T-cell (primary cell): ENCODE data around the gene RAP1GAP2. TPM values are rescaled to one million over a fixed set of nuclear protein-coding genes. Genes with fewer than 3 reads are reported as not detected.

Experiments
- ATAC-seq, 4 experiments: fragments of 200-7000 bp in 3 of 4; fragments of 150-1000 bp in 1 of 4; cut with Tn5 transposase; replicated peaks in 1 of 4; 1 replicate in 3 of 4; 2 replicates in 1 of 4; pipeline ENCODE4 v1.10.0; 2021; ENCODE audit warnings: moderate library complexity in 3 of 4, mild to moderate bottlenecking in 2 of 4, moderate number of reproducible peaks in 1 of 4
- CTCF ChIA-PET, 2 donors: fragments of 300-600 bp; sonication (Branson Sonifier 250); formaldehyde crosslinking; loops; one replicate each; lab custom pipeline; 2022; ENCODE audit warnings: antibody characterized with exemption in 2 of 2; lab: Charles Lee
- POLR2A ChIA-PET, 2 donors: fragments of 300-600 bp; sonication (Branson Sonifier 250); formaldehyde crosslinking; loops; one replicate each; lab custom pipeline; 2022; ENCODE audit warnings: antibody characterized with exemption in 2 of 2; lab: Charles Lee
- DNase-seq, 35 experiments: peaks; one replicate each; pipeline versions ENCODE4 v3.0.0 to v3.0.0-alpha.2; 2013 to 2023
- H3K27ac ChIP-seq: one replicate; pipeline ENCODE4 v1.5.1; 2013; ENCODE audit warnings: low read length
- H3K27me3 ChIP-seq, 2 experiments: replicated peaks in 1 of 2; 1 replicate in 1 of 2; 2 replicates in 1 of 2; pipeline versions ENCODE4 v1.6.1 to v1.7.0; 2013; ENCODE audit warnings: low read length in 1 of 2, mixed read lengths in 1 of 2; ENCODE audit not compliant: control insufficient read depth in 2 of 2, insufficient read depth in 2 of 2; ENCODE audit errors: extremely low read depth in 1 of 2
- H3K36me3 ChIP-seq, 2 donors: 1 replicate in 1 of 2; 2 replicates in 1 of 2; pipeline versions ENCODE4 v1.6.1 to v1.7.0; 2013; ENCODE audit warnings: low read length in 1 of 2; ENCODE audit not compliant: control insufficient read depth in 2 of 2, insufficient read depth in 1 of 2; ENCODE audit errors: extremely low read depth in 1 of 2
- H3K4me1 ChIP-seq, 2 experiments: 1 replicate in 1 of 2; 2 replicates in 1 of 2; pipeline versions ENCODE4 v1.6.1 to v1.7.0; 2013; ENCODE audit warnings: low read length in 2 of 2, mixed read lengths in 1 of 2; ENCODE audit not compliant: insufficient read depth in 2 of 2, control insufficient read depth in 1 of 2; ENCODE audit errors: extremely low read depth in 1 of 2
- H3K4me3 ChIP-seq, 2 donors: 1 replicate in 1 of 2; 2 replicates in 1 of 2; pipeline versions ENCODE4 v1.5.1 to v1.7.0; 2013; ENCODE audit warnings: mild to moderate bottlenecking in 2 of 2, low read length in 1 of 2, moderate library complexity in 1 of 2; ENCODE audit not compliant: control insufficient read depth in 1 of 2; ENCODE audit errors: extremely low read depth in 1 of 2
- H3K9me3 ChIP-seq: 2 replicates; pipeline ENCODE4 v1.7.0; 2013
- H3K27ac Mint-ChIP-seq, 2 donors: one replicate each; pipeline ENCODE4 v1.8.0; 2020 to 2021; ENCODE audit warnings: mild to moderate bottlenecking in 2 of 2, mixed read lengths in 2 of 2
- H3K27me3 Mint-ChIP-seq, 2 donors: one replicate each; pipeline ENCODE4 v1.8.0; 2021 to 2022; ENCODE audit warnings: mixed read lengths in 2 of 2
- H3K36me3 Mint-ChIP-seq: one replicate; pipeline ENCODE4 v1.8.0; 2021; ENCODE audit warnings: mixed read lengths
- H3K4me1 Mint-ChIP-seq, 3 donors: one replicate each; pipeline ENCODE4 v1.8.0; 2020 to 2022; ENCODE audit warnings: mixed read lengths in 3 of 3, mild to moderate bottlenecking in 1 of 3
- H3K4me3 Mint-ChIP-seq, 3 donors: one replicate each; pipeline ENCODE4 v1.8.0; 2020 to 2022; ENCODE audit warnings: mild to moderate bottlenecking in 3 of 3, mixed read lengths in 3 of 3, moderate library complexity in 3 of 3
- H3K9me3 Mint-ChIP-seq, 3 donors: one replicate each; pipeline ENCODE4 v1.8.0; 2020 to 2022; ENCODE audit warnings: mixed read lengths in 3 of 3
- WGBS: methylation state at CpG from one replicate; pipeline ENCODE4 v1.1.5; 2013; ENCODE audit warnings: missing lambda C conversion rate; ENCODE audit not compliant: insufficient coverage; 5-methylcytosine and 5-hydroxymethylcytosine counted together
- total RNA-seq, 35 experiments: library from RNA in 6 of 35; stranded (reverse) in 6 of 35; fragments of 120-200 nt in 1 of 35; gene quantifications; one replicate each; pipeline versions ENCODE4 v1.2.1 to v1.2.4 and lab custom pipeline; 2013 to 2026

RAP1GAP2 gene
- total RNA-seq, 5 donors from 2014 or later (not counting 1 experiment from before 2014, with no cell fraction given) = 8.0 to 77.7 (median 13.3) TPM

GRCh38 chr17:2853283-2854142, 57.3 kb downstream of the RAP1GAP2 start:
- peak overlapping the region; percentile 27 to 78 for H3K4me3 ChIP-seq
- H3K36me3 Mint-ChIP-seq = peaks cover 14% of the 10 kb centered on the region
- DNase-seq = peak in 27 of 35 experiments; percentile 13 to 49 (median 29)
- peaks cover 0 to 2% of the 10 kb centered on the region in 2 donors for H3K36me3 ChIP-seq
- H3K4me3 Mint-ChIP-seq = peak overlapping the region; percentile 75 to 82 (median 78)
- 1% methylated on average over 97 of the region's 119 CpGs for WGBS
- peaks cover 0 to 55% of the 10 kb centered on the region in 2 experiments for H3K27me3 ChIP-seq
- peaks cover 14 to 21% of the 10 kb centered on the region in 2 donors for H3K27me3 Mint-ChIP-seq
- no peak overlapping the region for H3K27ac ChIP-seq
- no peak overlapping the region for H3K27ac Mint-ChIP-seq
- ChIA-PET CTCF (no interaction called here), POLR2A (interaction anchor here in 1 of 2 donors (0.6 kb wide), 1 partner anchor 70 kb away, joined by 3 read pairs; no protein-coding TSS in a partner anchor)
- H3K4me1 Mint-ChIP-seq = peaks cover 9 to 40% (median 23%) of the 10 kb centered on the region in 3 donors
- no peaks in the 10 kb centered on the region for H3K9me3 Mint-ChIP-seq
- peaks cover 6 to 47% of the 10 kb centered on the region in 2 experiments for H3K4me1 ChIP-seq
- ATAC-seq = peak; percentile 56 to 68 (median 62)
- H3K9me3 ChIP-seq = no peaks in the 10 kb centered on the region

GRCh38 chr17:2854143-2855055, 58.2 kb downstream of the RAP1GAP2 start:
- peaks cover 14 to 21% of the 10 kb centered on the region in 2 donors for H3K27me3 Mint-ChIP-seq
- H3K4me1 ChIP-seq = peaks cover 6 to 40% of the 10 kb centered on the region in 2 experiments
- H3K4me3 ChIP-seq = peak overlapping the region; percentile 27 to 78
- H3K9me3 Mint-ChIP-seq = no peaks in the 10 kb centered on the region
- ATAC-seq (peak in 3 of 4 experiments; percentile 26 to 50 (median 28)), DNase-seq (peak in 12 of 35 experiments; percentile 4 to 25 (median 16))
- ChIA-PET POLR2A (interaction anchor here in 1 of 2 donors (0.7 kb wide), 1 partner anchor 115 kb away, joined by 3 read pairs; no protein-coding TSS in a partner anchor), CTCF (interaction anchor here (0.5 to 0.6 kb wide), 3 partner anchors 105 to 158 kb away, joined by 3 to 8 read pairs (median 3); no protein-coding TSS in a partner anchor)
- peaks cover 4 to 35% (median 19%) of the 10 kb centered on the region in 3 donors for H3K4me1 Mint-ChIP-seq
- H3K36me3 Mint-ChIP-seq = peaks cover 11% of the 10 kb centered on the region
- peaks cover 0 to 48% of the 10 kb centered on the region in 2 experiments for H3K27me3 ChIP-seq
- WGBS = 5% methylated on average over 40 of the region's 46 CpGs
- no peaks in the 10 kb centered on the region for H3K9me3 ChIP-seq
- no peak overlapping the region for H3K27ac Mint-ChIP-seq
- no peak overlapping the region for H3K27ac ChIP-seq
- H3K4me3 Mint-ChIP-seq = peak overlapping the region; percentile 75 to 82 (median 78)
- H3K36me3 ChIP-seq = peaks cover 0 to 2% of the 10 kb centered on the region in 2 donors

- no CpG with 5 or more reads among the region's 8 CpGs for WGBS
- POLR2A ChIA-PET = interaction anchor here in 1 of 2 donors (0.7 kb wide), 1 partner anchor 115 kb away, joined by 3 read pairs; no protein-coding TSS in a partner anchor
- H3K27me3 Mint-ChIP-seq = peaks cover 14 to 21% of the 10 kb centered on the region in 2 donors
- no peak overlapping the region for H3K27ac ChIP-seq
- H3K4me3 Mint-ChIP-seq = peak overlapping the region; percentile 75 to 82 (median 78)
- no peak for ATAC-seq
- H3K4me3 ChIP-seq = no peak overlapping the region
- DNase-seq = no peak
- H3K27ac Mint-ChIP-seq = no peak overlapping the region
- no peaks in the 10 kb centered on the region for H3K9me3 ChIP-seq
- CTCF ChIA-PET = interaction anchor here (0.5 to 0.6 kb wide), 3 partner anchors 104 to 157 kb away, joined by 3 to 8 read pairs (median 3); no protein-coding TSS in a partner anchor
- peaks cover 6 to 37% of the 10 kb centered on the region in 2 experiments for H3K4me1 ChIP-seq
- peaks cover 14% of the 10 kb centered on the region for H3K36me3 Mint-ChIP-seq
- H3K27me3 ChIP-seq = peaks cover 0 to 44% of the 10 kb centered on the region in 2 experiments
- H3K36me3 ChIP-seq = no peaks in the 10 kb centered on the region
- H3K4me1 Mint-ChIP-seq = peaks cover 4 to 35% (median 21%) of the 10 kb centered on the region in 3 donors
- no peaks in the 10 kb centered on the region for H3K9me3 Mint-ChIP-seq
These were observed 58.9 kb downstream of the RAP1GAP2 start for GRCh38 chr17:2855063-2855600.

- peak overlapping the region in 1 of 2 donors; percentile 22 for H3K27ac Mint-ChIP-seq
- no peak overlapping the region for H3K27ac ChIP-seq
- peaks cover 6 to 36% of the 10 kb centered on the region in 2 experiments for H3K4me1 ChIP-seq
- H3K27me3 Mint-ChIP-seq = peaks cover 14 to 20% of the 10 kb centered on the region in 2 donors
- ChIA-PET CTCF (no interaction called here), POLR2A (no interaction called here)
- no peak for DNase-seq
- peaks cover 0 to 41% of the 10 kb centered on the region in 2 experiments for H3K27me3 ChIP-seq
- no peak overlapping the region for H3K4me3 ChIP-seq
- WGBS = 67% methylated on average over 1 of the region's 5 CpGs
- no peaks in the 10 kb centered on the region for H3K36me3 ChIP-seq
- H3K9me3 ChIP-seq = no peaks in the 10 kb centered on the region
- H3K9me3 Mint-ChIP-seq = no peaks in the 10 kb centered on the region
- H3K4me1 Mint-ChIP-seq = peaks cover 9 to 33% (median 21%) of the 10 kb centered on the region in 3 donors
- H3K36me3 Mint-ChIP-seq = peaks cover 17% of the 10 kb centered on the region
- no peak overlapping the region for H3K4me3 Mint-ChIP-seq
- no peak for ATAC-seq
These were observed 60.5 kb downstream of the RAP1GAP2 start for GRCh38 chr17:2856727-2857126.

- Mint-ChIP-seq H3K27ac (no peak overlapping the region), H3K36me3 (peaks cover 20% of the 10 kb centered on the region), H3K4me3 (no peak overlapping the region), H3K4me1 (peaks cover 9 to 18% (median 12%) of the 10 kb centered on the region in 3 donors), H3K9me3 (no peaks in the 10 kb centered on the region), H3K27me3 (peaks cover 9 to 11% of the 10 kb centered on the region in 2 donors)
- H3K27ac ChIP-seq = no peak overlapping the region
- DNase-seq (no peak), ATAC-seq (no peak)
- H3K36me3 ChIP-seq = peaks cover 0 to 10% of the 10 kb centered on the region in 2 donors
- no peaks in the 10 kb centered on the region for H3K9me3 ChIP-seq
- H3K4me1 ChIP-seq = peaks cover 0 to 17% of the 10 kb centered on the region in 2 experiments
- ChIA-PET CTCF (no interaction called here), POLR2A (no interaction called here)
- H3K27me3 ChIP-seq = peaks cover 0 to 15% of the 10 kb centered on the region in 2 experiments
- no peak overlapping the region for H3K4me3 ChIP-seq
- 100% methylated on average over 1 of the region's 4 CpGs for WGBS
These were observed 63.8 kb downstream of the RAP1GAP2 start for GRCh38 chr17:2860045-2860444.
